ENCODE data around the gene CD274.

Gene CD274

DNA sequence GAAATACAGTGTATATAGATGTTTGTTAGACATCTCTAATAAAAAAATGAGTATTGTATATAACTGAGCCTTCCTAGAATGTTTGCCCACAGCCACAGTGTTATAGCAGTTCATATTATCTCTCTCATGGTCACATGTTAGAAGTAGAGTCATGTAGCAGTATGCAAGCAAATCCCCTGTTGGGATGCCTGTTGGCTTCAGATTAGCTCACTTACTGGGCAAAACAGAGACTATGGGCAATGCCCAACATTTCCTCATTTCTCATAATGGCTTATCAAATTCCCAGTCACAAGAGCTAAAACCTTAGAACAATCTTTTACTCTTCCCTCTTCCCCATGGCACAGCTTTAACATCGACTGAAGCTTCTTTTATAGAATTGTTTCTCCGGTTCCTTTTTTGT, 33.0 kb downstream of the CD274 start:
- no peaks in the 10 kb centered on the region for H3K36me3 ChIP-seq (ENCODE audit: insufficient read depth, low read length)
- TF ChIP-seq, protein P1, sequence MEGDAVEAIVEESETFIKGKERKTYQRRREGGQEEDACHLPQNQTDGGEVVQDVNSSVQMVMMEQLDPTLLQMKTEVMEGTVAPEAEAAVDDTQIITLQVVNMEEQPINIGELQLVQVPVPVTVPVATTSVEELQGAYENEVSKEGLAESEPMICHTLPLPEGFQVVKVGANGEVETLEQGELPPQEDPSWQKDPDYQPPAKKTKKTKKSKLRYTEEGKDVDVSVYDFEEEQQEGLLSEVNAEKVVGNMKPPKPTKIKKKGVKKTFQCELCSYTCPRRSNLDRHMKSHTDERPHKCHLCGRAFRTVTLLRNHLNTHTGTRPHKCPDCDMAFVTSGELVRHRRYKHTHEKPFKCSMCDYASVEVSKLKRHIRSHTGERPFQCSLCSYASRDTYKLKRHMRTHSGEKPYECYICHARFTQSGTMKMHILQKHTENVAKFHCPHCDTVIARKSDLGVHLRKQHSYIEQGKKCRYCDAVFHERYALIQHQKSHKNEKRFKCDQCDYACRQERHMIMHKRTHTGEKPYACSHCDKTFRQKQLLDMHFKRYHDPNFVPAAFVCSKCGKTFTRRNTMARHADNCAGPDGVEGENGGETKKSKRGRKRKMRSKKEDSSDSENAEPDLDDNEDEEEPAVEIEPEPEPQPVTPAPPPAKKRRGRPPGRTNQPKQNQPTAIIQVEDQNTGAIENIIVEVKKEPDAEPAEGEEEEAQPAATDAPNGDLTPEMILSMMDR (conservative IDR thresholded peaks at IDR 0.05; ENCODE audit: low read length), result no peak
- no peak for TF ChIP-seq EZH2phosphoT487 (IDR thresholded peaks at IDR 0.05; ENCODE audit: borderline replicate concordance)
- no peaks in the 10 kb centered on the region for H3K27me3 ChIP-seq (ENCODE audit: insufficient read depth, low read length, poor library complexity, severe bottlenecking)
- H2AFZ ChIP-seq (ENCODE audit: low read length), result no peak overlapping the region
- no peak overlapping the region for H3K4me3 ChIP-seq (ENCODE audit: low read length, poor library complexity, severe bottlenecking)
- no peaks in the 10 kb centered on the region for H3K9me3 ChIP-seq (ENCODE audit: insufficient read depth, low read depth, low read length)
- no peaks in the 10 kb centered on the region for H3K79me2 ChIP-seq (ENCODE audit: insufficient read depth, low read length)
- no peak overlapping the region for H3K9ac ChIP-seq (ENCODE audit: low read depth, low read length, poor library complexity, severe bottlenecking)
- no peak overlapping the region for H3K4me2 ChIP-seq (ENCODE audit: low read depth, low read length, poor library complexity, severe bottlenecking)
- H3K4me1 ChIP-seq (ENCODE audit: insufficient read depth, low read length, poor library complexity, severe bottlenecking), result no peaks in the 10 kb centered on the region
- H4K20me1 ChIP-seq (ENCODE audit: insufficient read depth, low read length, poor library complexity, severe bottlenecking), result no peaks in the 10 kb centered on the region
- no peaks in the 10 kb centered on the region for H3K9me2 ChIP-seq (replicated peaks; ENCODE audit: low read depth, low read length)
- H3F3A ChIP-seq (ENCODE audit: low read depth), result no peaks in the 10 kb centered on the region

- Histone ChIP-seq H3K27me3 (ENCODE audit: insufficient read depth, low read length, poor library complexity, severe bottlenecking) (no peaks in the 10 kb centered on the region), H3K9me3 (ENCODE audit: insufficient read depth, low read depth, low read length) (no peaks in the 10 kb centered on the region), H3K9ac (ENCODE audit: low read depth, low read length, poor library complexity, severe bottlenecking) (no peak overlapping the region), H3K36me3 (ENCODE audit: insufficient read depth, low read length) (no peaks in the 10 kb centered on the region), H3K79me2 (ENCODE audit: insufficient read depth, low read length) (no peaks in the 10 kb centered on the region), H4K20me1 (ENCODE audit: insufficient read depth, low read length, poor library complexity, severe bottlenecking) (no peaks in the 10 kb centered on the region), H3K4me1 (ENCODE audit: insufficient read depth, low read length, poor library complexity, severe bottlenecking) (peaks cover 6% of the 10 kb centered on the region), H3K4me3 (ENCODE audit: low read length, poor library complexity, severe bottlenecking) (no peak overlapping the region), H3F3A (ENCODE audit: low read depth) (no peaks in the 10 kb centered on the region), H2AFZ (ENCODE audit: low read length) (no peak overlapping the region), H3K4me2 (ENCODE audit: low read depth, low read length, poor library complexity, severe bottlenecking) (no peak overlapping the region), H3K9me2 (replicated peaks; ENCODE audit: low read depth, low read length) (no peaks in the 10 kb centered on the region)
- no peak for TF ChIP-seq EZH2phosphoT487 (IDR thresholded peaks at IDR 0.05; ENCODE audit: borderline replicate concordance)
- TF ChIP-seq, protein P1 (conservative IDR thresholded peaks at IDR 0.05; ENCODE audit: low read length), result no peak
Observed at GRCh38 chr9:5485378-5486085, 35.2 kb downstream of the CD274 start.

DNA sequence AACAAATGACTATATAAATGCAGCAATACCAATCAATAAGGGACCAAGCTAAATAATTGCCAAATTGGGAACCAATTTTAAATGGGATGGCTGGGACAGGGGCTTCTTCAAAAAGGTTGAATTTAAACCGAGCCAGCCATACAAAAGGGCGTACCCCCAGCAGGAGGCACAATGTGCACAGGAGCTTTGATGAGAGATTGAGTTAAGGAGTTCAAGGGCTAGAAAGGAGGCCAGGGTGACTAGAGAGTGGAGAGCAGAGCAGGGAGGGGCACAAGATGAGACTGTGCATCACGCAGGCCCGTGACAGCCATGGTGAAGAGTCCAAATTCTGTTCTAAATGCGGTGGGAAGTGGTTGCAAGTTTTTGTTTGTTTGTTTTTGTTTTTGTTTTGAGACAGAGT, 36.6 kb downstream of the CD274 start:
- Histone ChIP-seq H3K9me3 (ENCODE audit: insufficient read depth, low read depth, low read length) (no peaks in the 10 kb centered on the region), H3K4me2 (ENCODE audit: low read depth, low read length, poor library complexity, severe bottlenecking) (no peak overlapping the region), H3K4me1 (ENCODE audit: insufficient read depth, low read length, poor library complexity, severe bottlenecking) (peaks cover 6% of the 10 kb centered on the region), H2AFZ (ENCODE audit: low read length) (no peak overlapping the region), H3K79me2 (ENCODE audit: insufficient read depth, low read length) (no peaks in the 10 kb centered on the region), H4K20me1 (ENCODE audit: insufficient read depth, low read length, poor library complexity, severe bottlenecking) (no peaks in the 10 kb centered on the region), H3K4me3 (ENCODE audit: low read length, poor library complexity, severe bottlenecking) (no peak overlapping the region), H3K27me3 (ENCODE audit: insufficient read depth, low read length, poor library complexity, severe bottlenecking) (no peaks in the 10 kb centered on the region), H3K36me3 (ENCODE audit: insufficient read depth, low read length) (no peaks in the 10 kb centered on the region), H3K9me2 (replicated peaks; ENCODE audit: low read depth, low read length) (no peaks in the 10 kb centered on the region), H3K9ac (ENCODE audit: low read depth, low read length, poor library complexity, severe bottlenecking) (no peak overlapping the region), H3F3A (ENCODE audit: low read depth) (no peaks in the 10 kb centered on the region)
- TF ChIP-seq, protein P1 (conservative IDR thresholded peaks at IDR 0.05; ENCODE audit: low read length), result peak; percentile 38
- TF ChIP-seq EZH2phosphoT487 (IDR thresholded peaks at IDR 0.05; ENCODE audit: borderline replicate concordance), result no peak
